H9 (cell line): Measurements from ENCODE around the gene AMELX. TPM values are rescaled to one million over a fixed set of nuclear protein-coding genes. Genes with fewer than 3 reads are reported as not detected.

Source experiments
- DNase-seq: peaks from one replicate; pipeline ENCODE4 v3.0.0-alpha.2; 2017
- H2AFZ ChIP-seq: one replicate; pipeline ENCODE4 v1.6.1; 2013; ENCODE audit warnings: mild to moderate bottlenecking, low read length, control low read depth, moderate library complexity
- H2AK5ac ChIP-seq: 2 replicates; pipeline ENCODE4 v1.6.1; 2013; ENCODE audit warnings: low read length, control low read depth, mixed read lengths; ENCODE audit not compliant: insufficient read length
- H2BK120ac ChIP-seq: one replicate; pipeline ENCODE4 v1.6.1; 2013; ENCODE audit warnings: low read depth, mild to moderate bottlenecking, low read length, control low read depth, inconsistent platforms; ENCODE audit not compliant: poor library complexity, severe bottlenecking
- H2BK12ac ChIP-seq: 2 replicates; pipeline ENCODE4 v1.6.1; 2013; ENCODE audit warnings: low read length, control low read depth, mixed read lengths, low read depth; ENCODE audit not compliant: insufficient read length
- H2BK15ac ChIP-seq: 2 replicates; pipeline ENCODE4 v1.6.1; 2013; ENCODE audit warnings: low read depth, low read length, control low read depth
- H2BK20ac ChIP-seq: one replicate; pipeline ENCODE4 v1.6.1; 2013; ENCODE audit warnings: low read depth, mild to moderate bottlenecking, low read length, control low read depth, inconsistent platforms; ENCODE audit not compliant: poor library complexity, severe bottlenecking
- H2BK5ac ChIP-seq: 2 replicates; pipeline ENCODE4 v1.6.1; 2013; ENCODE audit warnings: low read length, control low read depth, mixed read lengths; ENCODE audit not compliant: insufficient read length
- H3K14ac ChIP-seq: 2 replicates; pipeline ENCODE4 v1.6.1; 2013; ENCODE audit warnings: low read length, control low read depth; ENCODE audit not compliant: insufficient read depth
- H3K18ac ChIP-seq: 2 replicates; pipeline ENCODE4 v1.6.1; 2013; ENCODE audit warnings: low read depth, mild to moderate bottlenecking, mixed read lengths, low read length, control low read depth; ENCODE audit not compliant: insufficient read length
- H3K23ac ChIP-seq: 2 replicates; pipeline ENCODE4 v1.6.1; 2013; ENCODE audit warnings: low read length, control low read depth, mixed read lengths, low read depth; ENCODE audit not compliant: insufficient read length
- H3K23me2 ChIP-seq: 2 replicates; pipeline ENCODE4 v1.6.1; 2013; ENCODE audit warnings: low read depth, mild to moderate bottlenecking, mixed read lengths, low read length, control low read depth; ENCODE audit not compliant: insufficient read length, poor library complexity, severe bottlenecking
- H3K27ac ChIP-seq: 2 replicates; pipeline ENCODE4 v1.5.1; 2013; ENCODE audit warnings: low read length, control low read depth, mixed read lengths, low read depth; ENCODE audit not compliant: insufficient read length
- H3K27me3 ChIP-seq: 2 replicates; pipeline ENCODE4 v1.6.1; 2013; ENCODE audit warnings: low read length, control low read depth, inconsistent platforms; ENCODE audit not compliant: insufficient read depth
- H3K4ac ChIP-seq: 2 replicates; pipeline ENCODE4 v1.6.1; 2013; ENCODE audit warnings: low read depth, mild to moderate bottlenecking, control low read depth, inconsistent platforms, low read length, moderate library complexity
- H3K4me1 ChIP-seq: 2 replicates; pipeline ENCODE4 v1.6.1; 2013; ENCODE audit warnings: low read length, control low read depth, inconsistent platforms; ENCODE audit not compliant: insufficient read depth
- H3K4me2 ChIP-seq: 2 replicates; pipeline ENCODE4 v1.6.1; 2013; ENCODE audit warnings: low read length, control low read depth, mixed read lengths; ENCODE audit not compliant: insufficient read length, insufficient read depth
- H3K56ac ChIP-seq: 2 replicates; pipeline ENCODE4 v1.6.1; 2013; ENCODE audit warnings: low read depth, mild to moderate bottlenecking, mixed read lengths, low read length, control low read depth; ENCODE audit not compliant: insufficient read length
- H3K79me1 ChIP-seq: 2 replicates; pipeline ENCODE4 v1.6.1; 2013; ENCODE audit warnings: low read depth, mild to moderate bottlenecking, moderate library complexity, low read length, control low read depth, inconsistent platforms; ENCODE audit not compliant: insufficient read depth, poor library complexity, severe bottlenecking
- H3K79me2 ChIP-seq: 2 replicates; pipeline ENCODE4 v1.6.1; 2013; ENCODE audit warnings: low read length, control low read depth, inconsistent platforms; ENCODE audit not compliant: insufficient read depth
- H3K9ac ChIP-seq: 2 replicates; pipeline ENCODE4 v1.6.1; 2013; ENCODE audit warnings: low read length, control low read depth, mixed read lengths; ENCODE audit not compliant: insufficient read length; ENCODE audit errors: extremely low read depth
- H3K9me3 ChIP-seq: one replicate; pipeline ENCODE4 v1.6.1; 2013; ENCODE audit warnings: low read depth, low read length, inconsistent platforms; ENCODE audit not compliant: control insufficient read depth
- H3T11ph ChIP-seq: one replicate; pipeline ENCODE4 v1.6.1; 2013; ENCODE audit warnings: mild to moderate bottlenecking, low read length, control low read depth, inconsistent platforms
- H4K20me1 ChIP-seq: one replicate; pipeline ENCODE4 v1.6.1; 2013; ENCODE audit not compliant: control insufficient read depth, insufficient read length, insufficient read depth
- H4K5ac ChIP-seq: 2 replicates; pipeline ENCODE4 v1.6.1; 2013; ENCODE audit warnings: low read depth, mild to moderate bottlenecking, mixed read lengths, low read length, control low read depth; ENCODE audit not compliant: insufficient read length
- H4K8ac ChIP-seq: replicated peaks from 2 replicates; pipeline ENCODE4 v1.6.1; 2013; ENCODE audit warnings: low read length, control low read depth, mixed read lengths, low read depth; ENCODE audit not compliant: insufficient read length
- H4K91ac ChIP-seq: 2 replicates; pipeline ENCODE4 v1.6.1; 2013; ENCODE audit warnings: low read depth, mild to moderate bottlenecking, moderate library complexity, mixed read lengths, low read length, control low read depth; ENCODE audit not compliant: insufficient read length
- H3K27ac Mint-ChIP-seq, 3 experiments: 2 replicates in 2 of 3; 3 replicates in 1 of 3; pipeline ENCODE4 v1.8.0; 2020 to 2021; ENCODE audit warnings: mixed read lengths in 3 of 3, mild to moderate bottlenecking in 1 of 3, moderate library complexity in 1 of 3
- H3K27me3 Mint-ChIP-seq: 2 replicates; pipeline ENCODE4 v1.8.0; 2021; ENCODE audit warnings: low read depth, mild to moderate bottlenecking, moderate library complexity, mixed read lengths
- H3K36me3 Mint-ChIP-seq, 3 experiments: 2 replicates in 2 of 3; 3 replicates in 1 of 3; pipeline ENCODE4 v1.8.0; 2020 to 2021; ENCODE audit warnings: low read depth in 3 of 3, mixed read lengths in 3 of 3; ENCODE audit not compliant: insufficient read depth in 1 of 3
- H3K4me1 Mint-ChIP-seq, 2 experiments: 2 replicates each; pipeline ENCODE4 v1.8.0; 2020; ENCODE audit warnings: mixed read lengths in 2 of 2
- H3K4me3 Mint-ChIP-seq, 2 experiments: 2 replicates in 1 of 2; 3 replicates in 1 of 2; pipeline ENCODE4 v1.8.0; 2020 to 2021; ENCODE audit warnings: mild to moderate bottlenecking in 2 of 2, mixed read lengths in 2 of 2, moderate library complexity in 1 of 2
- H3K9me3 Mint-ChIP-seq, 2 experiments: 2 replicates in 1 of 2; 3 replicates in 1 of 2; pipeline ENCODE4 v1.8.0; 2020; ENCODE audit warnings: mild to moderate bottlenecking in 2 of 2, mixed read lengths in 2 of 2, moderate library complexity in 1 of 2
- CTCF ChIP-seq: fragments of 200-600 bp; sonication (generic); conservative IDR thresholded peaks from 3 replicates; pipeline ENCODE4 v1.8.0; 2021; ENCODE audit warnings: antibody characterized with exemption, mild to moderate bottlenecking
- WGBS: extraction: QIAGEN DNeasy Blood & Tissue Kit; methylation state at CpG from one replicate; pipeline ENCODE4 v1.1.7; 2013; ENCODE audit warnings: missing lambda C conversion rate, low lambda C conversion rate, mixed read lengths; ENCODE audit not compliant: insufficient read length; ENCODE audit errors: extremely low coverage; 5-methylcytosine and 5-hydroxymethylcytosine counted together
- total RNA-seq: library from RNA; stranded (reverse); gene quantifications from 2 replicates; pipeline ENCODE4 v1.2.1, GENCODE V29; 2021

Gene AMELX
- total RNA-seq, 1 experiment from 2014 or later = not detected

GRCh38 chrX:11267425-11267824 is 25.8 kb upstream of the AMELX start:
- no peak overlapping the region for H4K91ac ChIP-seq
- no peak overlapping the region for H4K8ac ChIP-seq
- no peak overlapping the region for H3K4ac ChIP-seq
- H3K79me1 ChIP-seq = no peaks in the 10 kb centered on the region
- H4K5ac ChIP-seq = no peak overlapping the region
- H3K23ac ChIP-seq = no peak overlapping the region
- Mint-ChIP-seq H3K27ac (no peak overlapping the region), H3K4me3 (no peak overlapping the region), H3K4me1 (no peaks in the 10 kb centered on the region), H3K36me3 (no peaks in the 10 kb centered on the region; a peak in 1 of 7 replicates), H3K27me3 (no peaks in the 10 kb centered on the region; the same call in none of the 2 replicates), H3K9me3 (peaks cover 56 to 62% of the 10 kb centered on the region in 2 experiments)
- no peak overlapping the region for H2AK5ac ChIP-seq
- no peaks in the 10 kb centered on the region for H3K27me3 ChIP-seq
- no peak overlapping the region for H3K27ac ChIP-seq
- no peaks in the 10 kb centered on the region for H3K4me1 ChIP-seq
- no peaks in the 10 kb centered on the region for H3K9me3 ChIP-seq
- no peak overlapping the region for H2BK12ac ChIP-seq
- no peak overlapping the region for H3K56ac ChIP-seq
- DNase-seq = no peak
- H2BK5ac ChIP-seq = no peak overlapping the region
- no peaks in the 10 kb centered on the region for H3K23me2 ChIP-seq
- no peak overlapping the region for H2BK20ac ChIP-seq
- H2BK120ac ChIP-seq = no peak overlapping the region
- H3K18ac ChIP-seq = no peak overlapping the region
- no peaks in the 10 kb centered on the region for H4K20me1 ChIP-seq
- H2AFZ ChIP-seq = no peak overlapping the region
- no peak overlapping the region for H2BK15ac ChIP-seq
- no CpG with 5 or more reads among the region's 3 CpGs for WGBS
- no peak overlapping the region for H3K14ac ChIP-seq
- TF ChIP-seq CTCF = no peak
- H3T11ph ChIP-seq = no peak overlapping the region
- H3K79me2 ChIP-seq = no peaks in the 10 kb centered on the region
- H3K9ac ChIP-seq = no peak overlapping the region
- H3K4me2 ChIP-seq = no peak overlapping the region
